Measurements from ENCODE around the gene ZDHHC16.
A peak's percentile ranks its signal among the peaks of the same experiment; 100 is the strongest.
"Not testable (repeated sequence)": the region's sequence is repeated elsewhere in the genome, so short reads cannot be mapped to it uniquely, and the experiment has no call there.

The ZDHHC16 gene

DNA sequence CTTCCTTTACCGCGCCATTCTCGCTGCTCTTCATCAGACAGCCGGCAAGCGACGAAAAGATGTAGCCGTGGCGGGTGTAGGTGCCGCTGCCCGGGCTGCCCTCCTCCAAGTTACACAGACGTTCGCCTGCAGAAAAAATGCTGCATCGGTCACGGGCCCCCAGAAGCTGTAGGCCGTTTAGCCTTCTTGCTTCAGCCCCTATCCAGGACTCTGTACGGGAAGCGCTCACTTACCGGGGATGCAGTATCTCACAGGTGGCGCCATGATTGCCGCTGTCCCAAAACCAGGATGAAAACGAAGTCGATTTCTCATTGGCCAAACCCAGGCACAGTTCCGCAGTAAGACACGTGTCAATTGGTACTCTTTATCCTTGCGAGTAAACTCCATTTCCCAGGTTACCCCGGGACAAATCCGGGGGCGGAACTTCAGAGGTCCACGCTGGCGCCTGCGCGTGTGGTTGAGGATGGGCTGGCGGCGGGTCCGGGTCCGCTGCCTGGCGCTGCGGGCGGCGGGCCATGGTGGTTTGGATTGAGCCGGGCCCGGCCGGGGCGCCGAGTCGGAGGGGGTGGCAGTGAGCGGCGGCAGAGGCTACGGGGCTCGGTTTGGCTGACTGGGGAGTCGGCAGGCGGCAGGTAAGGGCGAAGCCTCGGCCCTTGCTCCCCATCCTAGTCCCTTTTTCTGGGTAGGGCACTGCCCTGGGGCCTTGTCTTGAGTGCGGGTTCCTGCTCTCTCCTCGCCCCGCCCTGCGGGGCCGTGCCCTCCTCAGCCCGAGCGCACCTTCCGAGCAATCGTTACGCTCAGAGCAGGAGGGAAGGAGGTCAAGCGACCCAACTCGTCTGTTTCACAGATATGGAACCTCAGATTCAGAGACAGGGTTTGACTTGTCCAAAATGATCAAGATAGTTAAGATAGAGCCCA lies at the start of gene ZDHHC16, which contains the start of gene EXOSC1:
TSS of gene ZDHHC16 (plus strand) at position 454 of the 918 bp plus-strand sequence. CDS start 5,501 bp downstream, outside the sequence.
TSS of gene EXOSC1 (minus strand) at position 285 of the 918 bp plus-strand sequence. CDS start at position 264, 21 bp downstream.
- peak within 1 kb of the TSS; percentile 69 for H3K4me3 ChIP-seq (ENCODE audit: low read depth, low read length)
- TF ChIP-seq, protein P1, sequence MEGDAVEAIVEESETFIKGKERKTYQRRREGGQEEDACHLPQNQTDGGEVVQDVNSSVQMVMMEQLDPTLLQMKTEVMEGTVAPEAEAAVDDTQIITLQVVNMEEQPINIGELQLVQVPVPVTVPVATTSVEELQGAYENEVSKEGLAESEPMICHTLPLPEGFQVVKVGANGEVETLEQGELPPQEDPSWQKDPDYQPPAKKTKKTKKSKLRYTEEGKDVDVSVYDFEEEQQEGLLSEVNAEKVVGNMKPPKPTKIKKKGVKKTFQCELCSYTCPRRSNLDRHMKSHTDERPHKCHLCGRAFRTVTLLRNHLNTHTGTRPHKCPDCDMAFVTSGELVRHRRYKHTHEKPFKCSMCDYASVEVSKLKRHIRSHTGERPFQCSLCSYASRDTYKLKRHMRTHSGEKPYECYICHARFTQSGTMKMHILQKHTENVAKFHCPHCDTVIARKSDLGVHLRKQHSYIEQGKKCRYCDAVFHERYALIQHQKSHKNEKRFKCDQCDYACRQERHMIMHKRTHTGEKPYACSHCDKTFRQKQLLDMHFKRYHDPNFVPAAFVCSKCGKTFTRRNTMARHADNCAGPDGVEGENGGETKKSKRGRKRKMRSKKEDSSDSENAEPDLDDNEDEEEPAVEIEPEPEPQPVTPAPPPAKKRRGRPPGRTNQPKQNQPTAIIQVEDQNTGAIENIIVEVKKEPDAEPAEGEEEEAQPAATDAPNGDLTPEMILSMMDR (conservative IDR thresholded peaks at IDR 0.05; ENCODE audit: low read depth, low read length) = peak; percentile 21
- peak; percentile 97 for DNase-seq (ENCODE audit: low read depth)

DNA sequence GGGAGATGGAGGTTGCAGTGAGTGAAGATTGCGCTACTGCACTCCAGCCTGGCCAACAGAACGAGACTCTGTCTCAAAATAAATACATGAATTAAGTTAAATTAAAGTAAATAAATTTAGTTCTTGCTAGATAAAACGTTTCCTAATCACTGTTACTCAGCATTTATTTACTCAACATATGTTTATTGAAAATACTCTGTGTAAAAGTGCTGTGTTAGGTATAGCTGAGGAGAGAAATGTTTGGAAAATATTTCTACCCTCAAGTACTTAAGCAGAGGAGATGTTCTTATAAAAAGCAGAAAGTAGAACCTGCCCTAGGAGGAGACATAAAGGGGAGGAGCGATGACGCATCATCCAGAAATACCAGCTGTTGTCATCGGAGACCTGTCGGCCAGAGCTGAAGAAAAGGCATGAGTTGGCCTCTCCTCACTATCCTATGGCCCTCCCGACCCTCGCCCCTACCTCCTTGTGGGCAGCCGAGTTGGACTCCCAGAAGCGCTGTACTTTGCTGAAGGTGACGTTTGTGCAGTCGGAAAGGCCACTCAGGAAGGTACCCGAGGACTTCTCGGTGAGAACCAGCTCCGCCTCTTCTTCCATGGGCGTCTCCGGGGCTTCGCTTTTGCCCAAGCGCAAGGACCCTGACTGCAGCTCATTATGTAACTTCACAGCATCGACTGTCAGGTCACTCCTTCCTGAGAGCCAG lies 46.0 kb upstream of the ZDHHC16 start:
- H3K4me3 ChIP-seq (ENCODE audit: low read depth, low read length) = peak overlapping the region; percentile 95
- peak; percentile 73 for DNase-seq (ENCODE audit: low read depth)
- TF ChIP-seq, protein P1 (conservative IDR thresholded peaks at IDR 0.05; ENCODE audit: low read depth, low read length) = no peak

DNA sequence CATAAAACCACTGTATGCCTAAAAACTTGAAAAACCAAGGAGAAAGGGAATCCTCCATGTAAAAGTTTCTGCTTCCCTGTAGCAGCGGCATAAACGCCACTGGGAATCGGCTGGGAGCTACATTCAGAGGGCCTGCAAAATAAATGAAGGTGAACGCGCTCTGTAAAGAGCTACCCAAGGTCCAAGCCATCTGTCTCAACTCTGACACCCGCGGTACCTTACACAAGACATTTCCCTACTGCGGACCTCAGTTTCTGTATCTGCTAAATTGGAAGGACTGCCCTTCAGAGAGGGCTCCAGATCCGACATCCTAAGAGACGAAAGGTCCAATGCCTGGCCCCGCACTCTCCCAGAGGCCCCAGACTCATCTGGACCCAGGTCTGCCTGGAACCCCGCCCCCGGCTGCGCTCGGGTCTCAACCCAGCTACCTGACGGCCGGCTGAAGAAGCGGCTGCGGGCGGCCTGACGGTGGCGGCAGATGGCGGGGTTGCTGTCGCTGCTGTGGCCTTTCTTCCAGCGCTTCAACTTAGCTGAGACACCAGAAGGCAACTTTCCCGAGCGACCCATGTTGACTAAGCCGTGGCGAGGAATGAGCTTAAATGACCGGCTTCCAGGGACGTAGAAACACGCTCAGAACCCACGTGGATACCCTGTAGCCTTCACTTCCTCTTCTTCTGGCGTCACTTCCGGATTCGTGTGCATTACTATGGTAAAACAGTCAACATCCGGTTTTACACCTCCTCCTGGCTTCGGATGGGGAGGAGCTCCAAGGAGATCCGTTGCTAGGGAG lies 45.1 kb upstream of the ZDHHC16 start, which contains the start of gene RRP12:
TSS of gene RRP12 (minus strand) at position 676 of the 790 bp plus-strand sequence. CDS start at position 567, 109 bp downstream.
- TF ChIP-seq, protein P1 (conservative IDR thresholded peaks at IDR 0.05; ENCODE audit: low read depth, low read length) = peak; percentile 29

DNA sequence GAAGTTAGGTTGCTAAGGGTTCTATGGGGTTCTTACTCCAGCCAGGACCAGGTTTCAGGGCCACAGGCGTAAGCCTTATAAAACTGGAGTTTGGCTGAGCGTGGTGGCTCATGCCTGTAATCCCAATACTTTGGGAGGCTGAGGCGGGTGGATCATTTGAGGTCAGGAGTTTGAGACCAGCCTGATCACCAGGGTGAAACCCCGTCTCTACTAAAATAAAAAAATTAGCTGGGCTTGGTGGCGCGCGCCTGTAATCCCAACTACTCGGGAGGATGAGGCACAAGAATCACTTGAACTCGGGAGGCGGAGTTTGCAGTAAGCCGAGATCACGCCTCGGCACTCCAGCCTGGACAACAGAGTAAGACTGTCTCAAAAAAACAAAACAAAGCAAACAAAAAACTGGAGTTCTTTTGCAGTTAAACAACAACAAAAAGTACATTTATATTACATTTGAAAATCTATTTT lies 44.5 kb upstream of the ZDHHC16 start:
- TF ChIP-seq, protein P1 (conservative IDR thresholded peaks at IDR 0.05; ENCODE audit: low read depth, low read length) = no peak
- DNase-seq (ENCODE audit: low read depth) = no peak
- peak overlapping the region; percentile 95 for H3K4me3 ChIP-seq (ENCODE audit: low read depth, low read length)

More for the DNA sequence above, 45.1 kb upstream of the ZDHHC16 start, which contains the start of gene RRP12:
- peak; percentile 98 for DNase-seq (ENCODE audit: low read depth)
- peak within 1 kb of the TSS; percentile 95 for H3K4me3 ChIP-seq (ENCODE audit: low read depth, low read length)

DNA sequence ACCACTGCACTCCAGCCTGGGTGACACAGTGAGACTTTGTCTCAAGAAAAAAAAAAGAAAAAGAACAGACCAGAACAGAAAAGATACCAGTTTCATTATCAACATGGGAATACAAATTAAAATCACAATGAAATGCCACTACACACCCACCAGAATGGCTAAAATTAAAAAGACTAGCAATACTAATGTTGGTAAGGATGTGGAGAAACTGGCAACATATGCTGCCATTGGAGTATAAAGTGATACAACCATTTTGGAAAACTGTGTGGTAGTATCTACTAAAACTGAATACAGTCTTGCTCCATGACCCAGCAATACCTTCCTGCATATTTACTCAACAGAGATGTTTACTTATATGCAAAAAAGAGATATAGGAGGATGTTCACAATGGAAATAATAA lies 41.9 kb upstream of the ZDHHC16 start:
- no peak overlapping the region for H3K4me3 ChIP-seq (ENCODE audit: low read depth, low read length)
- no peak for DNase-seq (ENCODE audit: low read depth)
- TF ChIP-seq, protein P1 (conservative IDR thresholded peaks at IDR 0.05; ENCODE audit: low read depth, low read length) = no peak

DNA sequence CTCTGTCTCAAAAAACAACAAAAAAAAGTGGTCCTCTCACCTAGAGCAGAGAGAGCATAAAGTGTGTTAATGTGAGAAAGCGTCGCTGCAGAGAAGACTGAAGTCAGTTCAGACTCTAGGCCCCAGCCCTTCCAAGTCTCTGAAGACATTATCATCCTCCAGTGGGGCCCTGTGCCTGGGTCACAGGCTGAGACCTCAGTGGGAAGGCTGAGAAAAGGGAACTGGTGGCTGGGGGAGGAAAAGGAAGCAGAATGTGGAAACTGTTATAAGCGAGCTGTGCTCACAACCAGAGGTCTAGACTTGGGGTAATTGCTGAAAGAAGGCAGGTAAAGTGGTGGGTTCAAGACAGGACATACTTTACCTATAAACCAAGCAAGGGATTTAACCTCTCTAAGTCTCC lies 39.9 kb upstream of the ZDHHC16 start:
- no peak for DNase-seq (ENCODE audit: low read depth)
- TF ChIP-seq, protein P1 (conservative IDR thresholded peaks at IDR 0.05; ENCODE audit: low read depth, low read length) = no peak
- H3K4me3 ChIP-seq (ENCODE audit: low read depth, low read length) = no peak overlapping the region

DNA sequence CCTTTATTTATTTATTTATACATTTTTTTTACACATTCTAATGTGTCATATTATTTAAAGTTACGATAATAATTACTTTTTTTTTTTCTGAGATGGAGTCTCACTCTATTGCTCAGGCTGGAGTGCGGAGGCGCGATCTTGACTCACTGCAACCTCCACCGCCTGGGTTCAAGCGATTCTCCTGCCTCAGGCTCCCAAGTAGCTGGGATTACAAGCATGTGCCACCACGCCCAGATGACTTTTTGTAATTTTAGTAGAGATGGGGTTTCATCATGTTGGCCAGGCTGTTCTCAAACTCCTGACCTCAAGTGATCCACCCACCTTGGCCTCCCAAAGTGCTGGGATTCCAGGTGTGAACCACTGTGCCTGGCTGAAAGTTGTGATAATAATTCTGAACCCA lies 39.5 kb upstream of the ZDHHC16 start:
- H3K4me3 ChIP-seq (ENCODE audit: low read depth, low read length); DNase-seq (ENCODE audit: low read depth): not testable (repeated sequence)

All from choroid plexus epithelial cell (primary cell).